Neural progenitor cell (in vitro differentiated cells): ENCODE data around the gene VPS35L. TPM values are rescaled to one million over a fixed set of nuclear protein-coding genes. Genes with fewer than 3 reads are reported as not detected.

Experiments
- DNase-seq: peaks from one replicate; pipeline ENCODE4 v3.0.0-alpha.2; 2016; ENCODE audit warnings: low spot score
- H2AFZ ChIP-seq: fragments of 200-600 bp; sonication (generic); replicated peaks from 2 replicates; pipeline ENCODE4 v1.6.1; 2016; ENCODE audit warnings: antibody characterized with exemption
- H3F3A ChIP-seq: fragments of 200-600 bp; sonication (generic); 2 replicates; pipeline ENCODE4 v1.6.1; 2016; ENCODE audit warnings: antibody characterized with exemption, low read depth
- H3K27ac ChIP-seq: fragments of 200-600 bp; sonication (generic); 2 replicates; pipeline ENCODE4 v1.5.1; 2016; ENCODE audit warnings: mild to moderate bottlenecking
- H3K27me3 ChIP-seq: fragments of 200-600 bp; sonication (generic); 2 replicates; pipeline ENCODE4 v1.6.1; 2016; ENCODE audit warnings: mild to moderate bottlenecking, moderate library complexity
- H3K36me3 ChIP-seq: fragments of 200-600 bp; sonication (generic); 2 replicates; pipeline ENCODE4 v1.5.1; 2016
- H3K4me1 ChIP-seq: fragments of 200-600 bp; sonication (generic); 2 replicates; pipeline ENCODE4 v1.6.1; 2016; ENCODE audit warnings: mixed run types
- H3K4me2 ChIP-seq: fragments of 200-600 bp; sonication (generic); 2 replicates; pipeline ENCODE4 v1.6.1; 2016
- H3K4me3 ChIP-seq: fragments of 200-600 bp; sonication (generic); 2 replicates; pipeline ENCODE4 v1.5.1; 2016
- H3K79me2 ChIP-seq: fragments of 200-600 bp; sonication (generic); 2 replicates; pipeline ENCODE4 v1.6.1; 2016; ENCODE audit warnings: low read depth
- H3K9ac ChIP-seq: fragments of 200-600 bp; sonication (generic); 2 replicates; pipeline ENCODE4 v1.6.1; 2016
- H3K9me3 ChIP-seq: fragments of 200-600 bp; sonication (generic); 2 replicates; pipeline ENCODE4 v1.5.1; 2016; ENCODE audit warnings: low read depth
- H4K20me1 ChIP-seq: fragments of 200-600 bp; sonication (generic); 2 replicates; pipeline ENCODE4 v1.6.1; 2016; ENCODE audit warnings: low read depth
- H3K27ac Mint-ChIP-seq: 3 replicates; pipeline ENCODE4 v1.8.0; 2021; ENCODE audit warnings: mixed read lengths
- H3K27me3 Mint-ChIP-seq: 2 replicates; pipeline ENCODE4 v1.8.0; 2022; ENCODE audit warnings: low read depth, mild to moderate bottlenecking, inconsistent platforms, moderate library complexity, mixed read lengths; ENCODE audit not compliant: insufficient read depth
- H3K36me3 Mint-ChIP-seq: 3 replicates; pipeline ENCODE4 v1.8.0; 2021; ENCODE audit warnings: mixed read lengths
- H3K4me1 Mint-ChIP-seq: 3 replicates; pipeline ENCODE4 v1.8.0; 2021; ENCODE audit warnings: mixed read lengths
- H3K4me3 Mint-ChIP-seq: 3 replicates; pipeline ENCODE4 v1.8.0; 2021; ENCODE audit warnings: mild to moderate bottlenecking, moderate library complexity, mixed read lengths
- H3K9me3 Mint-ChIP-seq: 3 replicates; pipeline ENCODE4 v1.8.0; 2020; ENCODE audit warnings: mixed read lengths
- EZH2 ChIP-seq: fragments of 200-600 bp; sonication (generic); IDR thresholded peaks from 2 replicates; pipeline ENCODE4 v1.6.1; 2017; ENCODE audit warnings: antibody characterized with exemption, mild to moderate bottlenecking, moderate library complexity
- EZH2phosphoT487 ChIP-seq: fragments of 200-600 bp; sonication (generic); IDR thresholded peaks from 2 replicates; pipeline ENCODE4 v1.6.1; 2017; ENCODE audit warnings: antibody characterized with exemption
- total RNA-seq: library from RNA; depleted of rRNA; stranded (reverse); fragments of >200 nt; gene quantifications from 2 replicates; pipeline ENCODE4 v1.2.3, GENCODE V29; 2015; ENCODE audit warnings: low replicate concordance
- TF ChIP-seq, protein P1 (sequence below): fragments of 200-600 bp; sonication (generic); IDR thresholded peaks from 2 replicates; pipeline ENCODE4 v1.5.1; 2017; ENCODE audit warnings: antibody characterized with exemption, mild to moderate bottlenecking

Gene VPS35L
- total RNA-seq, 1 donor from 2014 or later, result 57.1 TPM

DNA sequence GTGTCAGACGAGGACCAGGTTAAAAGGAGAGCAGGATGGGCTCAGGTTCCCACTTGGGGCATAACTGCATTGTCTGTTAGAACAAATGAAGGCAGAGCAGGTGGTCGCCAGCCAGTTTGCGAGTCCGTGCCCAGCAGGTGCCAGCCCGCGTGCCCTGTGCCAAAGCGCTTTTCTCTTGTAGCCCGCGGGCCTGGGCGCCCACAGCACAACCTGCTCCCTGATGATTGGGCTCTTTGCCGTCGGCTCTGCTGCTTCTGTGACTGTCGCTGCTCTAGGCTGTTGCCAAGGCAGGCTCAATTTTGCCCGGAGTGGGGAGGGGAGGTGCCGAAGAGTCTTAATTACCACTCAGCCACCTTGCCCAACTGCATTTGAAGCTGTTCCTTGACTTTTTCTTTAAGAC lies 141.5 kb downstream of the VPS35L start:
- no peak overlapping the region for H3K4me2 ChIP-seq
- no peak overlapping the region for H3K27ac ChIP-seq
- no peaks in the 10 kb centered on the region for H3K36me3 ChIP-seq

DNA sequence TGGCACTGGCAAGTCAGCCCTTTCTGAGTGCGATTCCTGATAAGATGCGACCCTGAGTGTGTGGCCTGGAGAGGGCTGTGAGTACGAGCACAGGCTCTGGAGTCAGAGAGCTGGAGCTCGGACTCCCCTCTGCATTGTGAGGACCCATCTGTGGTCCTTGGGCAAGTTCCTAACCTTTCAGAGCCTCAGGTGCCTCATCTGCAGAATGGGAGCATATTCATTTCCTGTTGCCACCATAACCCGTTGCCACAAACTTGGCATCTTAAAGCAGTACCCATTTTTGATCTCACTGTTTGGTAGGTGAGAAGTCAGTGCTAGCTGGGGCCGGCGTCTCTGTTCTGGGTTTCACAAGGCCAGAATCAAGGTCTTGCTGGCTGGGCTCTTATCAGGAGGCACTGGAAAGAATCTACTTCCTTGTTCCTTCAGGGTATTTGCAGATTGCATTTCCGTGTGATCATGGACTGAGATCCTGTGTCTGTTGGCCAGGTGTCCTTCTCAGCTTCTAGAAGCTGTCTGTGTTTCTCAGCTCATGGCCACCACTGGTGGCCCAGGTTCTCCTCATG lies 142.3 kb downstream of the VPS35L start:
- H3K36me3 ChIP-seq, result peaks cover 5% of the 10 kb centered on the region
- Mint-ChIP-seq H3K4me3 (no peak overlapping the region), H3K27ac (no peak overlapping the region)

More for the DNA sequence above, 141.5 kb downstream of the VPS35L start:
- no peak for DNase-seq
- H3K4me1 Mint-ChIP-seq, result no peaks in the 10 kb centered on the region
- no peaks in the 10 kb centered on the region for H3F3A ChIP-seq
- peaks cover 4% of the 10 kb centered on the region for H4K20me1 ChIP-seq
- no peak overlapping the region for H3K27ac Mint-ChIP-seq
- H2AFZ ChIP-seq, result no peak overlapping the region
- H3K9ac ChIP-seq, result no peak overlapping the region
- peaks cover 39% of the 10 kb centered on the region for H3K36me3 Mint-ChIP-seq
- H3K27me3 Mint-ChIP-seq, result no peaks in the 10 kb centered on the region
- H3K4me1 ChIP-seq, result no peaks in the 10 kb centered on the region
- TF ChIP-seq, protein P1, sequence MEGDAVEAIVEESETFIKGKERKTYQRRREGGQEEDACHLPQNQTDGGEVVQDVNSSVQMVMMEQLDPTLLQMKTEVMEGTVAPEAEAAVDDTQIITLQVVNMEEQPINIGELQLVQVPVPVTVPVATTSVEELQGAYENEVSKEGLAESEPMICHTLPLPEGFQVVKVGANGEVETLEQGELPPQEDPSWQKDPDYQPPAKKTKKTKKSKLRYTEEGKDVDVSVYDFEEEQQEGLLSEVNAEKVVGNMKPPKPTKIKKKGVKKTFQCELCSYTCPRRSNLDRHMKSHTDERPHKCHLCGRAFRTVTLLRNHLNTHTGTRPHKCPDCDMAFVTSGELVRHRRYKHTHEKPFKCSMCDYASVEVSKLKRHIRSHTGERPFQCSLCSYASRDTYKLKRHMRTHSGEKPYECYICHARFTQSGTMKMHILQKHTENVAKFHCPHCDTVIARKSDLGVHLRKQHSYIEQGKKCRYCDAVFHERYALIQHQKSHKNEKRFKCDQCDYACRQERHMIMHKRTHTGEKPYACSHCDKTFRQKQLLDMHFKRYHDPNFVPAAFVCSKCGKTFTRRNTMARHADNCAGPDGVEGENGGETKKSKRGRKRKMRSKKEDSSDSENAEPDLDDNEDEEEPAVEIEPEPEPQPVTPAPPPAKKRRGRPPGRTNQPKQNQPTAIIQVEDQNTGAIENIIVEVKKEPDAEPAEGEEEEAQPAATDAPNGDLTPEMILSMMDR, result no peak
- no peak for TF ChIP-seq EZH2
- no peak for TF ChIP-seq EZH2phosphoT487
- peaks cover 12% of the 10 kb centered on the region for H3K79me2 ChIP-seq
- H3K4me3 Mint-ChIP-seq, result no peak overlapping the region
- H3K9me3 Mint-ChIP-seq, result no peaks in the 10 kb centered on the region
- H3K27me3 ChIP-seq, result no peaks in the 10 kb centered on the region
- no peak overlapping the region for H3K4me3 ChIP-seq
- no peaks in the 10 kb centered on the region for H3K9me3 ChIP-seq

DNA sequence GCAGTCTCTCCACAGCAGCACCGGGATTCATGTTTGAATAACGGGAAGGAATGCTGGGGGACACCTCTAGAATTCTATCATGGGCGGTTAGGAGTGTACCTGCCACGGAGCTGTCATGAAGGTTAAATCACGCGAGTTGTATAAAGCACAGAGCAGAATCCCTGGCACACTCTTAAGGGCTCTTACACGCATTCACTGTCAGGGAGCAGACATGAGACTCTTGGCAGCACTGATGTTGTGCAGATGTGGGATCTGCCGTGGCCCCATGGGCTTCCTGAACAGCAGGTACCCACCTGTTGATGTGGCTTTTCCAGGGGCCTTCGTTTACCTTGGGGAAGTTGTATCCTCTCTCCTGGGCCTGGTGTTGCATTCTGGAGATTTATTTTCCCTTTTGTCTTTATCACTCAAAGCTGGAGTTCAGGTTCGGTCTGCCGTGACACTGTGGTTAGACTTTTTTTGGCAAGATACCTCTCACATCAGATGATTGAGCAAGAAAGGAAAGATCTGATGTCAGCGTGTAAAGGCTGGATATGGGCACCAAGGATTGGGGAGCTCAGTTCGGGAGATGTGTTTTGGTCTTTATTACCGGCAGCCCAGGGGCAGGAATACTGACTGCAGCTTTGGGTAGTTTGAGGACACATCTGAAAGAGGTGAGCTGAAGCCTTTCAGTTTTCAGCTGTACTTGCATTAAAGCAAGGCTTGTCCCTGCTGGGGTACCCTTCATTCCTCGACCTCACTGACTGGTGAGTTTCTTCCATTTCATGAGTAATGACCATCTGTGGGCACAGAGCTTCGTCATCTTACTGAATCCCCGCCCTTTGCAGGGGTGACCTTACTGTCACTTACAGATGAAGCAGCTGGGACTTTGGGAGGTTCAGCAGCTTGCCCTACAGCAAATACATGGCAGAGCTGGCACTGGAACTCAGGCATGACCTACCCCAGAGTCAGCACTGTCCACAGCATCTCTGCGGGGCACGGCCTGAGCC lies 143.3 kb downstream of the VPS35L start:
- Histone ChIP-seq H3F3A (no peaks in the 10 kb centered on the region), H3K9ac (no peak overlapping the region)
- H3K36me3 Mint-ChIP-seq, result peaks cover 46% of the 10 kb centered on the region

More for the DNA sequence above, 142.3 kb downstream of the VPS35L start:
- Histone ChIP-seq H3K27me3 (no peaks in the 10 kb centered on the region), H3K4me3 (no peak overlapping the region), H3K9ac (no peak overlapping the region), H3K4me1 (no peaks in the 10 kb centered on the region), H3K79me2 (peaks cover 20% of the 10 kb centered on the region), H3K9me3 (no peaks in the 10 kb centered on the region), H3K27ac (no peak overlapping the region), H2AFZ (no peak overlapping the region), H4K20me1 (peaks cover 4% of the 10 kb centered on the region), H3K4me2 (no peak overlapping the region), H3F3A (no peaks in the 10 kb centered on the region)
- DNase-seq, result no peak
- Mint-ChIP-seq H3K4me1 (no peaks in the 10 kb centered on the region), H3K36me3 (peaks cover 42% of the 10 kb centered on the region), H3K9me3 (no peaks in the 10 kb centered on the region), H3K27me3 (no peaks in the 10 kb centered on the region)
- TF ChIP-seq EZH2phosphoT487 (no peak), EZH2 (no peak)
- TF ChIP-seq, protein P1, result no peak

More for the DNA sequence above, 143.3 kb downstream of the VPS35L start:
- no peak overlapping the region for H3K4me3 ChIP-seq
- peaks cover 5% of the 10 kb centered on the region for H3K36me3 ChIP-seq
- Mint-ChIP-seq H3K4me1 (no peaks in the 10 kb centered on the region), H3K4me3 (no peak overlapping the region), H3K9me3 (no peaks in the 10 kb centered on the region), H3K27ac (no peak overlapping the region), H3K27me3 (no peaks in the 10 kb centered on the region)
- no peaks in the 10 kb centered on the region for H3K27me3 ChIP-seq
- H2AFZ ChIP-seq, result no peak overlapping the region
- H4K20me1 ChIP-seq, result peaks cover 6% of the 10 kb centered on the region
- no peak overlapping the region for H3K27ac ChIP-seq
- TF ChIP-seq EZH2phosphoT487 (no peak), EZH2 (no peak)
- TF ChIP-seq, protein P1, result no peak
- no peak overlapping the region for H3K4me2 ChIP-seq
- H3K79me2 ChIP-seq, result peaks cover 28% of the 10 kb centered on the region
- no peak for DNase-seq
- H3K9me3 ChIP-seq, result no peaks in the 10 kb centered on the region
- H3K4me1 ChIP-seq, result no peaks in the 10 kb centered on the region
